Measurements from ENCODE around the gene KRT31.
"Not testable (repeated sequence)": the region's sequence is repeated elsewhere in the genome, so short reads cannot be mapped to it uniquely, and the experiment has no call there.

The KRT31 gene

GRCh38 chr17:41433586-41433985 lies 36.2 kb upstream of the KRT31 start:
- no peak for TF ChIP-seq CTCF (IDR thresholded peaks at IDR 0.05; ENCODE audit: insufficient read depth, low read length, poor library complexity, severe bottlenecking)
- DNase-seq (ENCODE audit: extremely low read depth, insufficient read length) = no peak
- Histone ChIP-seq H3K27me3 (replicated peaks; ENCODE audit: control insufficient read depth, insufficient read depth, low read length) (peaks cover 2% of the 10 kb centered on the region), H3K36me3 (ENCODE audit: control insufficient read depth, insufficient read depth, low read length) (no peaks in the 10 kb centered on the region), H3K4me3 (replicated peaks; ENCODE audit: low read depth, low read length) (no peak overlapping the region)

GRCh38 chr17:41430376-41430775 lies 33.0 kb upstream of the KRT31 start:
- not testable (repeated sequence) for H3K27me3 ChIP-seq (replicated peaks; ENCODE audit: control insufficient read depth, insufficient read depth, low read length); DNase-seq (ENCODE audit: extremely low read depth, insufficient read length); H3K36me3 ChIP-seq (ENCODE audit: control insufficient read depth, insufficient read depth, low read length); H3K4me3 ChIP-seq (replicated peaks; ENCODE audit: low read depth, low read length)

- no peak for TF ChIP-seq CTCF (IDR thresholded peaks at IDR 0.05; ENCODE audit: insufficient read depth, low read length, poor library complexity, severe bottlenecking)
- H3K27me3 ChIP-seq (replicated peaks; ENCODE audit: control insufficient read depth, insufficient read depth, low read length) = no peaks in the 10 kb centered on the region
- no peak for DNase-seq (ENCODE audit: extremely low read depth, insufficient read length)
Measured at GRCh38 chr17:41429667-41430066, 32.3 kb upstream of the KRT31 start.

GRCh38 chr17:41428591-41429291 lies 31.3 kb upstream of the KRT31 start:
- no peaks in the 10 kb centered on the region for H3K36me3 ChIP-seq (ENCODE audit: control insufficient read depth, insufficient read depth, low read length)
- no peak for TF ChIP-seq CTCF (IDR thresholded peaks at IDR 0.05; ENCODE audit: insufficient read depth, low read length, poor library complexity, severe bottlenecking)
- DNase-seq (ENCODE audit: extremely low read depth, insufficient read length) = no peak
- H3K4me3 ChIP-seq (replicated peaks; ENCODE audit: low read depth, low read length) = no peak overlapping the region
- no peaks in the 10 kb centered on the region for H3K27me3 ChIP-seq (replicated peaks; ENCODE audit: control insufficient read depth, insufficient read depth, low read length)

More at GRCh38 chr17:41429667-41430066, 32.3 kb upstream of the KRT31 start:
- Histone ChIP-seq H3K36me3 (ENCODE audit: control insufficient read depth, insufficient read depth, low read length) (no peaks in the 10 kb centered on the region), H3K4me3 (replicated peaks; ENCODE audit: low read depth, low read length) (no peak overlapping the region)

- H3K27me3 ChIP-seq (replicated peaks; ENCODE audit: control insufficient read depth, insufficient read depth, low read length) = no peaks in the 10 kb centered on the region
- no peak for TF ChIP-seq CTCF (IDR thresholded peaks at IDR 0.05; ENCODE audit: insufficient read depth, low read length, poor library complexity, severe bottlenecking)
Measured at GRCh38 chr17:41424111-41424635, 26.8 kb upstream of the KRT31 start, which contains the start of gene KRT37. KRT37 (minus strand) TSS chr17:41424585; CDS start chr17:41424523, 62 bp downstream.

GRCh38 chr17:41422586-41422985 lies 25.2 kb upstream of the KRT31 start:
- not testable (repeated sequence) for H3K4me3 ChIP-seq (replicated peaks; ENCODE audit: low read depth, low read length); H3K27me3 ChIP-seq (replicated peaks; ENCODE audit: control insufficient read depth, insufficient read depth, low read length); H3K36me3 ChIP-seq (ENCODE audit: control insufficient read depth, insufficient read depth, low read length); DNase-seq (ENCODE audit: extremely low read depth, insufficient read length)

More at GRCh38 chr17:41424111-41424635, 26.8 kb upstream of the KRT31 start, which contains the start of gene KRT37:
- H3K4me3 ChIP-seq (replicated peaks; ENCODE audit: low read depth, low read length) = no peak within 1 kb of the TSS
- no peak for DNase-seq (ENCODE audit: extremely low read depth, insufficient read length)
- H3K36me3 ChIP-seq (ENCODE audit: control insufficient read depth, insufficient read depth, low read length) = no peaks in the 10 kb centered on the region

All from GM06990 (cell line).